ENCODE data around the gene TMED1.

GRCh38 chr19:10836479-10837330 lies 693 bp upstream of the TMED1 start:
- peak in 1 of 12 donors; percentile 2 for TF ChIP-seq CTCF (IDR thresholded peaks at IDR 0.05)
- no peak for TF ChIP-seq POLR2A (IDR thresholded peaks at IDR 0.05)

Measured in heart left ventricle (tissue), 13 donors.